Liver (tissue), 9 donors: ENCODE measurements around the gene BAIAP3. TPM values are rescaled to one million over a fixed set of nuclear protein-coding genes. Genes with fewer than 3 reads are reported as not detected.
A peak's percentile ranks its signal among the peaks of the same experiment; 100 is the strongest.

Experiments used
- DNase-seq: peaks from one replicate; pipeline ENCODE4 v3.0.0-alpha.2; 2017; ENCODE audit warnings: low spot score
- H3K27ac ChIP-seq, 2 donors: one replicate each; pipeline ENCODE4 v1.7.0; 2013; ENCODE audit warnings: inconsistent platforms in 2 of 2, low read length in 2 of 2, control low read depth in 1 of 2, low read depth in 1 of 2, mild to moderate bottlenecking in 1 of 2
- H3K27me3 ChIP-seq, 4 donors: one replicate each; pipeline versions ENCODE4 v1.6.1 to v1.7.0; 2013; ENCODE audit warnings: low read length in 3 of 4, inconsistent platforms in 1 of 4, mild to moderate bottlenecking in 1 of 4, moderate library complexity in 1 of 4; ENCODE audit not compliant: control insufficient read depth in 4 of 4, insufficient read depth in 4 of 4
- H3K36me3 ChIP-seq, 4 donors: one replicate each; pipeline versions ENCODE4 v1.6.1 to v1.7.0; 2013; ENCODE audit warnings: low read length in 3 of 4, mild to moderate bottlenecking in 3 of 4, low read depth in 1 of 4, moderate library complexity in 1 of 4; ENCODE audit not compliant: control insufficient read depth in 4 of 4, insufficient read depth in 3 of 4
- H3K4me1 ChIP-seq, 4 donors: one replicate each; pipeline versions ENCODE4 v1.6.1 to v1.7.0; 2013; ENCODE audit warnings: low read length in 3 of 4, mild to moderate bottlenecking in 3 of 4, moderate library complexity in 1 of 4; ENCODE audit not compliant: control insufficient read depth in 4 of 4, insufficient read depth in 4 of 4
- H3K4me3 ChIP-seq, 3 donors: one replicate each; pipeline versions ENCODE4 v1.6.1 to v1.7.0; 2013; ENCODE audit warnings: low read length in 3 of 3, control low read depth in 1 of 3, low read depth in 1 of 3, mild to moderate bottlenecking in 1 of 3
- H3K9ac ChIP-seq, 2 donors: one replicate each; pipeline ENCODE4 v1.7.0; 2013; ENCODE audit warnings: low read length in 2 of 2, mild to moderate bottlenecking in 2 of 2, moderate library complexity in 2 of 2, control low read depth in 1 of 2, low read depth in 1 of 2
- H3K9me3 ChIP-seq, 4 donors: one replicate each; pipeline versions ENCODE4 v1.6.1 to v1.7.0; 2013; ENCODE audit warnings: low read length in 3 of 4; ENCODE audit not compliant: control insufficient read depth in 4 of 4
- EGR1 ChIP-seq, 2 donors: IDR thresholded peaks; 2 replicates each; pipeline ENCODE4 v1.6.1; 2016 to 2018; ENCODE audit warnings: antibody characterized with exemption in 2 of 2, low read depth in 2 of 2
- FOXA1 ChIP-seq: IDR thresholded peaks from 2 replicates; pipeline ENCODE4 v1.6.1; 2016; ENCODE audit warnings: antibody characterized with exemption
- FOXA2 ChIP-seq: IDR thresholded peaks from 2 replicates; pipeline ENCODE4 v1.6.1; 2016; ENCODE audit warnings: antibody characterized with exemption
- GABPA ChIP-seq, 2 donors: IDR thresholded peaks in 1 of 2; conservative IDR thresholded peaks in 1 of 2; 2 replicates each; pipeline ENCODE4 v1.6.1; 2016; ENCODE audit warnings: antibody characterized with exemption in 2 of 2, mild to moderate bottlenecking in 1 of 2, moderate library complexity in 1 of 2
- HNF4A ChIP-seq, 2 donors: conservative IDR thresholded peaks; 2 replicates each; pipeline ENCODE4 v1.6.1; 2016; ENCODE audit warnings: antibody characterized with exemption in 2 of 2, mild to moderate bottlenecking in 2 of 2
- HNF4G ChIP-seq: IDR thresholded peaks from 2 replicates; pipeline ENCODE4 v1.6.1; 2016; ENCODE audit warnings: antibody characterized with exemption
- JUND ChIP-seq, 2 donors: IDR thresholded peaks; 2 replicates each; pipeline ENCODE4 v1.6.1; 2016; ENCODE audit warnings: antibody characterized with exemption in 2 of 2
- NR2F2 ChIP-seq: IDR thresholded peaks from 2 replicates; pipeline ENCODE4 v1.6.1; 2016; ENCODE audit warnings: antibody characterized with exemption
- RAD21 ChIP-seq, 2 donors: IDR thresholded peaks; 2 replicates each; pipeline ENCODE4 v1.6.1; 2016; ENCODE audit warnings: antibody characterized with exemption in 2 of 2, mild to moderate bottlenecking in 2 of 2
- RXRA ChIP-seq, 2 donors: IDR thresholded peaks; 2 replicates each; pipeline ENCODE4 v1.6.1; 2017 to 2018; ENCODE audit warnings: antibody characterized with exemption in 2 of 2, mild to moderate bottlenecking in 1 of 2
- SP1 ChIP-seq: IDR thresholded peaks from 2 replicates; pipeline ENCODE4 v1.6.1; 2018; ENCODE audit warnings: antibody characterized with exemption, mild to moderate bottlenecking
- TAF1 ChIP-seq: conservative IDR thresholded peaks from 2 replicates; pipeline ENCODE4 v1.6.1; 2016; ENCODE audit warnings: antibody characterized with exemption, mild to moderate bottlenecking
- YY1 ChIP-seq: IDR thresholded peaks from 2 replicates; pipeline ENCODE4 v1.6.1; 2016; ENCODE audit warnings: antibody characterized with exemption, mild to moderate bottlenecking
- WGBS: extraction: QIAGEN DNeasy Blood & Tissue Kit; methylation state at CpG from one replicate; pipeline ENCODE4 v1.1.7; 2013; 5-methylcytosine and 5-hydroxymethylcytosine counted together
- polyA plus RNA-seq, 2 donors: library from polyadenylated mRNA; stranded (reverse) in 1 of 2; unstranded in 1 of 2; fragments of 200-250 nt in 1 of 2; fragments of >200 nt in 1 of 2; fragmentation: Nextera tagmentation in 1 of 2; extraction: Ambion mirVana in 1 of 2; gene quantifications; one replicate each; pipeline versions ENCODE4 v1.2.1 to v1.2.3, GENCODE V29; 2013 to 2015
- total RNA-seq, 2 donors: library from RNA; depleted of rRNA; stranded (reverse); fragments of >200 nt; gene quantifications; one replicate each; pipeline ENCODE4 v1.2.3, GENCODE V29; 2014
- TF ChIP-seq, protein P1 (sequence below): IDR thresholded peaks from 2 replicates; pipeline ENCODE4 v1.6.1; 2016; ENCODE audit warnings: antibody characterized with exemption, mild to moderate bottlenecking
- TF ChIP-seq, protein P2 (sequence below): IDR thresholded peaks from 2 replicates; pipeline ENCODE4 v1.6.1; 2016; ENCODE audit warnings: antibody characterized with exemption
- TF ChIP-seq, protein P3 (sequence below): IDR thresholded peaks from 2 replicates; pipeline ENCODE4 v1.6.1; 2016; ENCODE audit warnings: antibody characterized with exemption
- TF ChIP-seq, protein P4 (sequence below): IDR thresholded peaks from 2 replicates; pipeline ENCODE4 v1.6.1; 2016; ENCODE audit warnings: antibody characterized with exemption
- TF ChIP-seq, protein P5 (sequence below): fragments of 150-350 bp; IDR thresholded peaks from 2 replicates; pipeline ENCODE4 v1.5.1; 2017; ENCODE audit warnings: improper control_type of control experiment, low read depth, low read length; ENCODE audit not compliant: missing input control
- donor health status: healthy.
- donor health status: healthy.
- donor health status: healthy.
- donor health status: healthy.
- donor health status: healthy.

BAIAP3 gene
- total and polyA plus RNA-seq, 4 donors: 1.6 to 3.8 (median 2.6) TPM

DNA sequence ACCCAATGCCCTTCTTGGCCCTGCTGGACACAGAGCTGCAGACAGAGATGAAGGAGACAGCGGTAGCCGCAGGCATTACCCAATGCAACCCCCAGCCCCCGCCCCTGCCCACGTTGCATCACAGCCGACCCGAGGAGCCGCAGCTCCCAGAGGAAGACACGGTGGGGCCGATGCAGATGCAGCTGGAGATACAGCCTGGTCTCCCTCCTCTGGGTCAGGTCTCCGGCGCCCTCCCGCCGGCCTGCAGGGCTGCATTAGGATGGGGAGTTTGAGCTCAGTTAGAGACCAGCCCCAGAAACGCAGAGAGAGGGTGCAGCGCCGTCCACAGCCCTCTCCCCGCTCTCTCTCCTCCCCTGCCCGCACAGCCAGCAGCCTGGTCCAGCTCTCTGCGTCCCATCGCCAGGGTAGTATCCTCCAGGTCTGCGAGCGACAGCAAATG lies 43.4 kb upstream of the BAIAP3 start:
- Histone ChIP-seq H3K27me3 (no peaks in the 10 kb centered on the region), H3K4me3 (no peak overlapping the region), H3K27ac (no peak overlapping the region), H3K36me3 (no peaks in the 10 kb centered on the region), H3K4me1 (peaks cover 9 to 25% (median 15%) of the 10 kb centered on the region in 4 donors), H3K9ac (no peak overlapping the region), H3K9me3 (no peaks in the 10 kb centered on the region)
- TF ChIP-seq, protein P1, sequence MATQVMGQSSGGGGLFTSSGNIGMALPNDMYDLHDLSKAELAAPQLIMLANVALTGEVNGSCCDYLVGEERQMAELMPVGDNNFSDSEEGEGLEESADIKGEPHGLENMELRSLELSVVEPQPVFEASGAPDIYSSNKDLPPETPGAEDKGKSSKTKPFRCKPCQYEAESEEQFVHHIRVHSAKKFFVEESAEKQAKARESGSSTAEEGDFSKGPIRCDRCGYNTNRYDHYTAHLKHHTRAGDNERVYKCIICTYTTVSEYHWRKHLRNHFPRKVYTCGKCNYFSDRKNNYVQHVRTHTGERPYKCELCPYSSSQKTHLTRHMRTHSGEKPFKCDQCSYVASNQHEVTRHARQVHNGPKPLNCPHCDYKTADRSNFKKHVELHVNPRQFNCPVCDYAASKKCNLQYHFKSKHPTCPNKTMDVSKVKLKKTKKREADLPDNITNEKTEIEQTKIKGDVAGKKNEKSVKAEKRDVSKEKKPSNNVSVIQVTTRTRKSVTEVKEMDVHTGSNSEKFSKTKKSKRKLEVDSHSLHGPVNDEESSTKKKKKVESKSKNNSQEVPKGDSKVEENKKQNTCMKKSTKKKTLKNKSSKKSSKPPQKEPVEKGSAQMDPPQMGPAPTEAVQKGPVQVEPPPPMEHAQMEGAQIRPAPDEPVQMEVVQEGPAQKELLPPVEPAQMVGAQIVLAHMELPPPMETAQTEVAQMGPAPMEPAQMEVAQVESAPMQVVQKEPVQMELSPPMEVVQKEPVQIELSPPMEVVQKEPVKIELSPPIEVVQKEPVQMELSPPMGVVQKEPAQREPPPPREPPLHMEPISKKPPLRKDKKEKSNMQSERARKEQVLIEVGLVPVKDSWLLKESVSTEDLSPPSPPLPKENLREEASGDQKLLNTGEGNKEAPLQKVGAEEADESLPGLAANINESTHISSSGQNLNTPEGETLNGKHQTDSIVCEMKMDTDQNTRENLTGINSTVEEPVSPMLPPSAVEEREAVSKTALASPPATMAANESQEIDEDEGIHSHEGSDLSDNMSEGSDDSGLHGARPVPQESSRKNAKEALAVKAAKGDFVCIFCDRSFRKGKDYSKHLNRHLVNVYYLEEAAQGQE: no peak
- TF ChIP-seq, protein P2, sequence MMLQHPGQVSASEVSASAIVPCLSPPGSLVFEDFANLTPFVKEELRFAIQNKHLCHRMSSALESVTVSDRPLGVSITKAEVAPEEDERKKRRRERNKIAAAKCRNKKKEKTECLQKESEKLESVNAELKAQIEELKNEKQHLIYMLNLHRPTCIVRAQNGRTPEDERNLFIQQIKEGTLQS: no peak
- no peak for TF ChIP-seq GABPA (IDR thresholded peaks at IDR 0.05 in 1 of 2, conservative IDR thresholded peaks at IDR 0.05 in 1 of 2)
- no peak for TF ChIP-seq SP1
- no peak for TF ChIP-seq FOXA2
- no peak for TF ChIP-seq FOXA1
- DNase-seq: no peak
- 51% methylated on average over 22 of the region's 22 CpGs for WGBS

DNA sequence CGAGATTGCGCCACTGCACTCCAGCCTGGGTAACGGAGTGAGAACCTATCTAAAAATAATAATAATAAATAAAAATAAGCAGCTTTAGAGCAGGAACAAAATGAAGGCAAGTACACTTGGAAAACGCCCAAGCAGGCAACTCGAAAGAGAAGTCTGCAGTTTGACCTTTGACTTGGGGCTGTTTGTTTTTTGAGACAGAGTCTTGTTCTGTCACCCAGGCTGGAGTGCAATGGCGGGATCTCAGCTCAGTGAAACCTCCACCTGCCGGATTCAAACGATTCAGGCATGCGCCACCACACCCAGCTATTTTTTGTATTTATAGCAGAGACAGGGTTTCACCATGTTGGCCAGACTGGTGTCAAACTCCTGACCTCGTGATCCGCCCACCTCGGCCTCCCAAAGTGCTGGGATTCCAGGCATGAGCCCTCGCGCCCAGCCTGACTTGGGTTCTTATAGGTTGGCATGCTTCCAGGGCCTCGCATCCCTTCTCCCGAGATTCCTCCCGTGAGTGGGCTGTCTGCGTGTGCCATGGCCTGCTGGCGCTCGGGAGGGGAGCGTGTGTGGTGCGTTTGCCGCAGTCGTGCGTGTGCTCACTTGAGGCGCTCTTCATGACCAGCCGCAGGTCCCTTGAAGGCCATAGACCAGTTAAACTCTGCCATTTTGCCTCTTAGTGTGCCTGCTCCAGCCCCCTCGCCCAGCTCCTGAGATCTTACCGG lies 42.4 kb upstream of the BAIAP3 start:
- H3K9me3 ChIP-seq: no peaks in the 10 kb centered on the region
- no peaks in the 10 kb centered on the region for H3K27me3 ChIP-seq
- WGBS: 48% methylated on average over 29 of the region's 29 CpGs
- H3K4me3 ChIP-seq: no peak overlapping the region
- H3K27ac ChIP-seq: peak overlapping the region; percentile 61 to 64
- peaks cover 9 to 25% (median 15%) of the 10 kb centered on the region in 4 donors for H3K4me1 ChIP-seq
- TF ChIP-seq HNF4G (no peak), YY1 (peak; percentile 93), EGR1 (IDR thresholded peaks at IDR 0.05; ENCODE audit: low read depth in 2 of 2) (no peak), FOXA1 (no peak), TAF1 (no peak), RXRA (IDR thresholded peaks at IDR 0.05) (peak in 1 of 2 donors; percentile 44), SP1 (peak; percentile 62), RAD21 (IDR thresholded peaks at IDR 0.05) (no peak), HNF4A (conservative IDR thresholded peaks at IDR 0.05) (peak; percentile 66 to 67), FOXA2 (peak; percentile 14), NR2F2 (peak; percentile 77), JUND (IDR thresholded peaks at IDR 0.05) (no peak), GABPA (IDR thresholded peaks at IDR 0.05 in 1 of 2, conservative IDR thresholded peaks at IDR 0.05 in 1 of 2) (no peak)
- TF ChIP-seq, protein P3, sequence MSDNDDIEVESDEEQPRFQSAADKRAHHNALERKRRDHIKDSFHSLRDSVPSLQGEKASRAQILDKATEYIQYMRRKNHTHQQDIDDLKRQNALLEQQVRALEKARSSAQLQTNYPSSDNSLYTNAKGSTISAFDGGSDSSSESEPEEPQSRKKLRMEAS: no peak
- TF ChIP-seq, protein P2: no peak
- TF ChIP-seq, protein P4, sequence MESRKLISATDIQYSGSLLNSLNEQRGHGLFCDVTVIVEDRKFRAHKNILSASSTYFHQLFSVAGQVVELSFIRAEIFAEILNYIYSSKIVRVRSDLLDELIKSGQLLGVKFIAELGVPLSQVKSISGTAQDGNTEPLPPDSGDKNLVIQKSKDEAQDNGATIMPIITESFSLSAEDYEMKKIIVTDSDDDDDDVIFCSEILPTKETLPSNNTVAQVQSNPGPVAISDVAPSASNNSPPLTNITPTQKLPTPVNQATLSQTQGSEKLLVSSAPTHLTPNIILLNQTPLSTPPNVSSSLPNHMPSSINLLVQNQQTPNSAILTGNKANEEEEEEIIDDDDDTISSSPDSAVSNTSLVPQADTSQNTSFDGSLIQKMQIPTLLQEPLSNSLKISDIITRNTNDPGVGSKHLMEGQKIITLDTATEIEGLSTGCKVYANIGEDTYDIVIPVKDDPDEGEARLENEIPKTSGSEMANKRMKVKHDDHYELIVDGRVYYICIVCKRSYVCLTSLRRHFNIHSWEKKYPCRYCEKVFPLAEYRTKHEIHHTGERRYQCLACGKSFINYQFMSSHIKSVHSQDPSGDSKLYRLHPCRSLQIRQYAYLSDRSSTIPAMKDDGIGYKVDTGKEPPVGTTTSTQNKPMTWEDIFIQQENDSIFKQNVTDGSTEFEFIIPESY: no peak
- TF ChIP-seq, protein P1: peak; percentile 45
- TF ChIP-seq, protein P5, sequence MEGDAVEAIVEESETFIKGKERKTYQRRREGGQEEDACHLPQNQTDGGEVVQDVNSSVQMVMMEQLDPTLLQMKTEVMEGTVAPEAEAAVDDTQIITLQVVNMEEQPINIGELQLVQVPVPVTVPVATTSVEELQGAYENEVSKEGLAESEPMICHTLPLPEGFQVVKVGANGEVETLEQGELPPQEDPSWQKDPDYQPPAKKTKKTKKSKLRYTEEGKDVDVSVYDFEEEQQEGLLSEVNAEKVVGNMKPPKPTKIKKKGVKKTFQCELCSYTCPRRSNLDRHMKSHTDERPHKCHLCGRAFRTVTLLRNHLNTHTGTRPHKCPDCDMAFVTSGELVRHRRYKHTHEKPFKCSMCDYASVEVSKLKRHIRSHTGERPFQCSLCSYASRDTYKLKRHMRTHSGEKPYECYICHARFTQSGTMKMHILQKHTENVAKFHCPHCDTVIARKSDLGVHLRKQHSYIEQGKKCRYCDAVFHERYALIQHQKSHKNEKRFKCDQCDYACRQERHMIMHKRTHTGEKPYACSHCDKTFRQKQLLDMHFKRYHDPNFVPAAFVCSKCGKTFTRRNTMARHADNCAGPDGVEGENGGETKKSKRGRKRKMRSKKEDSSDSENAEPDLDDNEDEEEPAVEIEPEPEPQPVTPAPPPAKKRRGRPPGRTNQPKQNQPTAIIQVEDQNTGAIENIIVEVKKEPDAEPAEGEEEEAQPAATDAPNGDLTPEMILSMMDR: no peak
- no peak for DNase-seq
- H3K9ac ChIP-seq: no peak overlapping the region
- H3K36me3 ChIP-seq: no peaks in the 10 kb centered on the region
